ENCODE results near the gene TRAF2. TPM values are rescaled to one million over a fixed set of nuclear protein-coding genes. Genes with fewer than 3 reads are reported as not detected.

The TRAF2 gene
- total and polyA plus RNA-seq, 2 of the 13 experiments (the other 11 are each of a cell fraction or from before 2014, with no cell fraction given), result 12.4 to 13.6 TPM

GRCh38 chr9:136949817-136950655 lies 63.7 kb downstream of the TRAF2 start (continued):
- TF ChIP-seq ZBTB40 (IDR thresholded peaks at IDR 0.05), result no peak
- peak; percentile 46; the same call in 1 of the 2 replicates for TF ChIP-seq ZBTB40 (CRISPR knock-in tag; IDR thresholded peaks at IDR 0.05)
- TF ChIP-seq ZNF558 (CRISPR knock-in tag; IDR thresholded peaks at IDR 0.05; ENCODE audit: borderline replicate concordance), result no peak
- TF ChIP-seq GPBP1L1 (CRISPR knock-in tag; IDR thresholded peaks at IDR 0.05), result no peak
- TF ChIP-seq ZNF580 (CRISPR knock-in tag; IDR thresholded peaks at IDR 0.05; ENCODE audit: borderline replicate concordance, low read depth), result 0 out of 2 replicates have a peak, but pooled peaks have one; percentile 77
- TF ChIP-seq CAMTA2 (CRISPR knock-in tag; IDR thresholded peaks at IDR 0.05; ENCODE audit: borderline replicate concordance), result peak; percentile 87; the same call in 1 of the 2 replicates
- peak; percentile 59; the same call in 1 of the 2 replicates for TF ChIP-seq TFE3 (CRISPR knock-in tag; IDR thresholded peaks at IDR 0.05)
- peak; percentile 39; the same call in 1 of the 2 replicates for TF ChIP-seq CENPT (CRISPR knock-in tag; IDR thresholded peaks at IDR 0.05; ENCODE audit: low read depth)
- TF ChIP-seq ZNF607 (CRISPR knock-in tag; IDR thresholded peaks at IDR 0.05; ENCODE audit: borderline replicate concordance), result peak; percentile 88
- no peak; the same call in 1 of the 2 replicates for TF ChIP-seq ZNF605 (CRISPR knock-in tag; IDR thresholded peaks at IDR 0.05)
- TF ChIP-seq RORA (CRISPR knock-in tag; IDR thresholded peaks at IDR 0.05), result no peak
- TF ChIP-seq ZNF773 (CRISPR knock-in tag; IDR thresholded peaks at IDR 0.05; ENCODE audit: borderline replicate concordance), result peak; percentile 62; the same call in 1 of the 2 replicates
- TF ChIP-seq TRIM22 (IDR thresholded peaks at IDR 0.05), result no peak
- TF ChIP-seq ETV5 (CRISPR knock-in tag; IDR thresholded peaks at IDR 0.05; ENCODE audit: borderline replicate concordance), result peak; percentile 21; the same call in 1 of the 2 replicates
